ENCODE data around the gene PGAM5. TPM values are rescaled to one million over a fixed set of nuclear protein-coding genes. Genes with fewer than 3 reads are reported as not detected.

Gene PGAM5
- total RNA-seq, 2 experiments from 2014 or later, result 12.8 to 15.1 TPM

DNA sequence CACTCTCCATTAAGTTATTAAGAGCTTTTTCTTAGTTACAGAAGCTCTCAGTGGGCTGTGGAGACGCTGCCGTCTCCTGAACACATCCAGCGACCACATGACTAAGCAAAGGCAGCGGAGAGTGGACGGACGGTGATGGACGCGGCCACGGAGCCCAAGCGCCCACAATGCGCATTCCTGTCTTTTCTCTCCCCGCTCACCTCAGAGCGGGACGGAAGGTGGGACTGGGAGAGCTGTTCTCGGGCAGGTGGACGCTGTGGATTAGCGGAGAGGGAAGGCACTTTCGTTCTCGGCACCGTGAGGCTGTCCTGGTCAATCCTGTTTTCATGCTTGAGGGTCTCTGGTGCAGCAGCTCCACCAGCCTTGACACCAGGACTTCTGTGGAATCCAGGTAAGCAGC lies 53.6 kb downstream of the PGAM5 start:
- Histone ChIP-seq H3K36me3 (ENCODE audit: insufficient read depth, low read length) (no peaks in the 10 kb centered on the region), H3K27me3 (ENCODE audit: control insufficient read depth in 1 of 2, insufficient read depth in 2 of 2, low read length in 2 of 2) (no peaks in the 10 kb centered on the region), H3K4me3 (ENCODE audit: low read length) (no peak overlapping the region), H3K4me1 (ENCODE audit: insufficient read depth, low read length) (peaks cover 42% of the 10 kb centered on the region), H3K27ac (ENCODE audit: low read depth in 1 of 2, low read length in 2 of 2) (no peak overlapping the region), H3K9me3 (ENCODE audit: control insufficient read depth in 1 of 2, insufficient read depth in 1 of 2, low read length in 2 of 2) (no peaks in the 10 kb centered on the region)
- ChIA-PET CTCF (no interaction called here), POLR2A (no interaction called here)
- Mint-ChIP-seq H3K27me3 (no peaks in the 10 kb centered on the region), H3K27ac (no peak overlapping the region), H3K4me1 (ENCODE audit: low read depth) (peaks cover 47% of the 10 kb centered on the region), H3K36me3 (ENCODE audit: low read depth) (peaks cover 17% of the 10 kb centered on the region), H3K9me3 (no peaks in the 10 kb centered on the region), H3K4me3 (no peak overlapping the region)
- no peak for DNase-seq
- TF ChIP-seq, protein P1, sequence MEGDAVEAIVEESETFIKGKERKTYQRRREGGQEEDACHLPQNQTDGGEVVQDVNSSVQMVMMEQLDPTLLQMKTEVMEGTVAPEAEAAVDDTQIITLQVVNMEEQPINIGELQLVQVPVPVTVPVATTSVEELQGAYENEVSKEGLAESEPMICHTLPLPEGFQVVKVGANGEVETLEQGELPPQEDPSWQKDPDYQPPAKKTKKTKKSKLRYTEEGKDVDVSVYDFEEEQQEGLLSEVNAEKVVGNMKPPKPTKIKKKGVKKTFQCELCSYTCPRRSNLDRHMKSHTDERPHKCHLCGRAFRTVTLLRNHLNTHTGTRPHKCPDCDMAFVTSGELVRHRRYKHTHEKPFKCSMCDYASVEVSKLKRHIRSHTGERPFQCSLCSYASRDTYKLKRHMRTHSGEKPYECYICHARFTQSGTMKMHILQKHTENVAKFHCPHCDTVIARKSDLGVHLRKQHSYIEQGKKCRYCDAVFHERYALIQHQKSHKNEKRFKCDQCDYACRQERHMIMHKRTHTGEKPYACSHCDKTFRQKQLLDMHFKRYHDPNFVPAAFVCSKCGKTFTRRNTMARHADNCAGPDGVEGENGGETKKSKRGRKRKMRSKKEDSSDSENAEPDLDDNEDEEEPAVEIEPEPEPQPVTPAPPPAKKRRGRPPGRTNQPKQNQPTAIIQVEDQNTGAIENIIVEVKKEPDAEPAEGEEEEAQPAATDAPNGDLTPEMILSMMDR (IDR thresholded peaks at IDR 0.05), result no peak
- intact Hi-C loops (cut with DNase I, micrococcal nuclease), result loop anchor here (5.0 kb wide), 3 partner anchors 77 to 193 kb away; partner anchors contain the start of genes CHFR (in 1 of the 2), POLE (in 1 of the 2), PXMP2 (in 1 of the 2) and ZNF605 (in 1 of the 2)
- no peak for ATAC-seq (ENCODE audit: poor library complexity)

- H3K27ac ChIP-seq (ENCODE audit: low read depth in 1 of 2, low read length in 2 of 2), result no peak overlapping the region
- Mint-ChIP-seq H3K27ac (peak overlapping the region; percentile 56), H3K9me3 (no peaks in the 10 kb centered on the region), H3K4me3 (peak overlapping the region; percentile 15), H3K27me3 (no peaks in the 10 kb centered on the region), H3K36me3 (ENCODE audit: low read depth) (peaks cover 11% of the 10 kb centered on the region), H3K4me1 (ENCODE audit: low read depth) (peaks cover 48% of the 10 kb centered on the region)
- TF ChIP-seq, protein P1 (IDR thresholded peaks at IDR 0.05), result no peak
- intact Hi-C loops (cut with DNase I, micrococcal nuclease), result loop anchor here in 1 of 2 experiments (5.0 kb wide), 1 partner anchor 42 kb away; no protein-coding TSS in a partner anchor
- ChIA-PET POLR2A (no interaction called here), CTCF (no interaction called here)
- ATAC-seq (ENCODE audit: poor library complexity), result no peak
- H3K27me3 ChIP-seq (ENCODE audit: control insufficient read depth in 1 of 2, insufficient read depth in 2 of 2, low read length in 2 of 2), result no peaks in the 10 kb centered on the region
- no peak overlapping the region for H3K4me3 ChIP-seq (ENCODE audit: low read length)
- no peaks in the 10 kb centered on the region for H3K9me3 ChIP-seq (ENCODE audit: control insufficient read depth in 1 of 2, insufficient read depth in 1 of 2, low read length in 2 of 2)
- peaks cover 42% of the 10 kb centered on the region for H3K4me1 ChIP-seq (ENCODE audit: insufficient read depth, low read length)
- no peaks in the 10 kb centered on the region for H3K36me3 ChIP-seq (ENCODE audit: insufficient read depth, low read length)
- no peak for DNase-seq
Observed at GRCh38 chr12:132765361-132765760, 54.7 kb downstream of the PGAM5 start.

DNA sequence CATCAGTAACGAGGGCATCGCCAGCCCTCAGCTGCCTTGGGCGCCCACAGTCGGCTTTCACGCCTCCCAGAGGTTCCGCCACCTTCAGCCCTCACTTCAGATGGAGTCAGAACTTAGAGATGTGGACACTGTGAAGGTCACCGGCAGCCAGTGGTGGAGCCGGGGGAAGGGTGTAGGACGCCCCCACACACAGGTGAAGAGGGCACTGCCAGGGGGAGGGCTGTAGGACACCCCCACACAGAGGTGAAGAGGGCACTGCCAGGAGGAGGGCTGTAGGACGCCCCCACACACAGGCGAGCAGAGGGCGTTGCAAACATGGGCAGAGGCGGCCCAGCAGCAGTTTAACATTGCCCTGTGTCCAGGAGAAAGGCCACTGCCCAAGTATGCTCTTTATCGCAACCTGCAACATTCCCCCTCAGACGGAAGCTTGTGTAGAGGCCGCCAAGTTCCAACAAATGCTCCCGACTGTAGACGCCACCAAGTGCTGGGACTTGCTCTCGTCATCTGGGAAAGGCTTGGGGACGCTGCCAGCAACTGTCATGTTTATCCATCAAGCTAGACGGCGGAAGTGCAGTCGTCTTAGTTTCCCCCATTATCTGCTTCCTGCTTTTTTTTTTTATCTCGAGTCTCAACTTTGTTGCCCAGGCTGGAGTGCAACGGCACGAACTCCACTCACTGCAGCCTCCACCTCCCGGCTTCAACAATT lies 55.9 kb downstream of the PGAM5 start:
- H3K4me1 Mint-ChIP-seq (ENCODE audit: low read depth), result peaks cover 47% of the 10 kb centered on the region
- ChIA-PET CTCF (interaction anchor here (1.3 kb wide), 1 partner anchor 138 kb away, joined by 5 read pairs; no protein-coding TSS in a partner anchor), POLR2A (interaction anchor here (1.0 kb wide), 1 partner anchor 63 kb away, joined by 3 read pairs; no protein-coding TSS in a partner anchor)
- TF ChIP-seq, protein P1 (IDR thresholded peaks at IDR 0.05), result no peak
- Histone ChIP-seq H3K36me3 (ENCODE audit: insufficient read depth, low read length) (no peaks in the 10 kb centered on the region), H3K27me3 (ENCODE audit: control insufficient read depth in 1 of 2, insufficient read depth in 2 of 2, low read length in 2 of 2) (no peaks in the 10 kb centered on the region), H3K27ac (ENCODE audit: low read depth in 1 of 2, low read length in 2 of 2) (no peak overlapping the region), H3K4me3 (ENCODE audit: low read length) (no peak overlapping the region), H3K4me1 (ENCODE audit: insufficient read depth, low read length) (peaks cover 46% of the 10 kb centered on the region), H3K9me3 (ENCODE audit: control insufficient read depth in 1 of 2, insufficient read depth in 1 of 2, low read length in 2 of 2) (no peaks in the 10 kb centered on the region)
- DNase-seq, result no peak
- H3K27ac Mint-ChIP-seq, result no peak overlapping the region
- peaks cover 7% of the 10 kb centered on the region for H3K36me3 Mint-ChIP-seq (ENCODE audit: low read depth)
- intact Hi-C loops (cut with DNase I, micrococcal nuclease), result loop anchor here in 1 of 2 experiments (5.0 kb wide), 1 partner anchor 41 kb away; no protein-coding TSS in a partner anchor
- H3K9me3 Mint-ChIP-seq, result no peaks in the 10 kb centered on the region
- peak overlapping the region; percentile 11 for H3K4me3 Mint-ChIP-seq
- no peak for ATAC-seq (ENCODE audit: poor library complexity)
- no peaks in the 10 kb centered on the region for H3K27me3 Mint-ChIP-seq
